Raji (cell line): ENCODE data around the gene DYSF.

Source experiments
- POLR2A ChIP-seq: IDR thresholded peaks from 2 replicates; pipeline ENCODE4 v1.6.1; 2011; ENCODE audit warnings: low read depth, low read length, control low read depth; ENCODE audit not compliant: insufficient read depth

Gene DYSF

GRCh38 chr2:71521436-71521950, 68.1 kb downstream of the DYSF start:
- no peak for TF ChIP-seq POLR2A

GRCh38 chr2:71524476-71524875, 71.1 kb downstream of the DYSF start:
- no peak for TF ChIP-seq POLR2A

GRCh38 chr2:71526141-71526540, 72.8 kb downstream of the DYSF start:
- TF ChIP-seq POLR2A = no peak

- TF ChIP-seq POLR2A = no peak
Observed at GRCh38 chr2:71526975-71527374, 73.6 kb downstream of the DYSF start.

- no peak for TF ChIP-seq POLR2A
Observed at GRCh38 chr2:71528131-71528591, 74.8 kb downstream of the DYSF start.

GRCh38 chr2:71528749-71529148, 75.4 kb downstream of the DYSF start:
- no peak for TF ChIP-seq POLR2A

- TF ChIP-seq POLR2A = no peak
Observed at GRCh38 chr2:71530211-71530610, 76.8 kb downstream of the DYSF start.

GRCh38 chr2:71530641-71531332, 77.4 kb downstream of the DYSF start:
- no peak for TF ChIP-seq POLR2A

- TF ChIP-seq POLR2A = no peak
Observed at GRCh38 chr2:71531522-71532047, 78.2 kb downstream of the DYSF start.

GRCh38 chr2:71532327-71532726, 79.0 kb downstream of the DYSF start:
- TF ChIP-seq POLR2A = no peak

- TF ChIP-seq POLR2A = no peak
Observed at GRCh38 chr2:71534201-71534600, 80.8 kb downstream of the DYSF start.

GRCh38 chr2:71534826-71535225, 81.5 kb downstream of the DYSF start:
- no peak for TF ChIP-seq POLR2A

- TF ChIP-seq POLR2A = no peak
Observed at GRCh38 chr2:71535526-71535925, 82.2 kb downstream of the DYSF start.

GRCh38 chr2:71536226-71536671, 82.9 kb downstream of the DYSF start:
- TF ChIP-seq POLR2A = no peak

- no peak for TF ChIP-seq POLR2A
Observed at GRCh38 chr2:71538241-71538640, 84.9 kb downstream of the DYSF start.

- no peak for TF ChIP-seq POLR2A
Observed at GRCh38 chr2:71538656-71539265, 85.4 kb downstream of the DYSF start.
